Psoas muscle (tissue), 8 donors: ENCODE data around the gene SPACA5B. TPM values are rescaled to one million over a fixed set of nuclear protein-coding genes. Genes with fewer than 3 reads are reported as not detected.
"Not testable (repeated sequence)": the region's sequence is repeated elsewhere in the genome, so short reads cannot be mapped to it uniquely, and the experiment has no call there.

Experiments used
- ATAC-seq, 4 donors: fragments of 200-7000 bp; cut with Tn5 transposase; one replicate each; pipeline ENCODE4 v1.9.1; 2020; ENCODE audit warnings: moderate library complexity in 3 of 4, mild to moderate bottlenecking in 2 of 4
- DNase-seq, 2 donors: peaks; one replicate each; pipeline ENCODE4 v3.0.0-alpha.2; 2020
- H3K27ac ChIP-seq: fragments of 200-600 bp; one replicate; pipeline ENCODE4 v1.8.0; 2022
- H3K27me3 ChIP-seq, 3 donors: fragments of 200-600 bp in 1 of 3; one replicate each; pipeline versions ENCODE4 v1.6.1 to v1.8.0; 2013 to 2022; ENCODE audit warnings: low read length in 2 of 3, mild to moderate bottlenecking in 2 of 3, moderate library complexity in 1 of 3; ENCODE audit not compliant: insufficient read depth in 3 of 3
- H3K36me3 ChIP-seq, 2 donors: fragments of 200-600 bp in 1 of 2; one replicate each; pipeline versions ENCODE4 v1.6.1 to v1.8.0; 2013 to 2022; ENCODE audit warnings: low read depth in 1 of 2, mild to moderate bottlenecking in 1 of 2, moderate library complexity in 1 of 2; ENCODE audit not compliant: insufficient read depth in 1 of 2
- H3K4me1 ChIP-seq: fragments of 200-600 bp; one replicate; pipeline ENCODE4 v1.8.0; 2022
- H3K4me3 ChIP-seq: fragments of 200-600 bp; one replicate; pipeline ENCODE4 v1.8.0; 2022; ENCODE audit warnings: mild to moderate bottlenecking
- H3K9me3 ChIP-seq: fragments of 200-600 bp; one replicate; pipeline ENCODE4 v1.8.0; 2022
- WGBS, 3 donors: extraction: QIAGEN DNeasy Blood & Tissue Kit; methylation state at CpG; one replicate each; pipeline versions ENCODE4 v1.1.6 to v1.1.7; 2013; 5-methylcytosine and 5-hydroxymethylcytosine counted together
- intact Hi-C, 2 donors: fragments of 100-400 bp; cut with DNase I; formaldehyde crosslinking; loops; one replicate each; pipeline versions ENCODE4 v1.11.0 to v1.14.2; 2022
- polyA plus RNA-seq, 3 donors: library from polyadenylated mRNA; stranded (reverse); fragments of 200-250 nt; gene quantifications; one replicate each; pipeline ENCODE4 v1.2.3, GENCODE V29; 2013
- total RNA-seq, 4 donors: library from RNA; stranded (reverse); fragmentation: NEBNext Ultra II Directional in 2 of 4; extraction: Animal tissue kit (Norgen Biotek cat#: 25700) in 2 of 4; gene quantifications; one replicate each; pipeline versions ENCODE4 v1.2.1 to v1.2.4, GENCODE V29; 2021 to 2023
- TF ChIP-seq, protein P1 (sequence below): fragments of 200-600 bp; IDR thresholded peaks from one replicate; pipeline ENCODE4 v1.8.0; 2022; ENCODE audit warnings: antibody characterized with exemption
- donor health status: healthy with polysubstance abuse.
- donor health status: DM: no; HTN: no; CAD: no; lungs with moderate emphysema.
- donor health status: Bipolar disorder and iron deficiency.
- donor health status: healthy.
- donor health status: DM: yes; HTN: yes; CAD: no.
- donor health status: DM: no; HTN: no; CAD: no.
- donor health status: DM: no; HTN: no; CAD: no.
- donor health status: DM: yes; HTN: yes; CAD: no.

The SPACA5B gene
- total and polyA plus RNA-seq, 7 donors: not detected

DNA sequence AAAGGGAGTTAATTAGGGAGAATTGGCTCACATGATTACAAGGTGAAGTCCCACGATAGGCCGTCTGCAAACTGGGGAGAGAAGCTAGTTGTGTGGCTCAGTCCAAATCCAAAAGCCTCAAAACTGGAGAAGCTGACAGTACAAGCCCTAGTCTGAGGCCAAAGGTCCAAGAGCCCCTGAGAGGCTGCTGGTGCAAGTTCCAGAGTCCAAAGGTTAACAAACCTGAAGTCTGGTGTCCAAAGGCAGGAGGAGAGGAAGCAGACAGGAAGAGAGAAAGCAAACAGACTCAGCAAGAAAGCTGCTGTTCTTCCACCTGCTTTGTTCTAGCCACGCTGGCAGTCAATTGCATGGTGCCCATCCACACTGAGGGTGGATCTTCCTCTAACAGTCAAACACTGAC is 29.0 kb upstream of the SPACA5B start:
- no peaks in the 10 kb centered on the region for H3K4me1 ChIP-seq
- 82 to 91% (median 85%) methylated on average over 3 of the region's 3 CpGs for WGBS, 3 donors
- no peaks in the 10 kb centered on the region for H3K9me3 ChIP-seq
- intact Hi-C loops: no loop called here
- ATAC-seq (no peak), DNase-seq (no peak)
- H3K27ac ChIP-seq: no peak overlapping the region
- no peaks in the 10 kb centered on the region for H3K27me3 ChIP-seq
- H3K36me3 ChIP-seq: no peaks in the 10 kb centered on the region
- TF ChIP-seq, protein P1, sequence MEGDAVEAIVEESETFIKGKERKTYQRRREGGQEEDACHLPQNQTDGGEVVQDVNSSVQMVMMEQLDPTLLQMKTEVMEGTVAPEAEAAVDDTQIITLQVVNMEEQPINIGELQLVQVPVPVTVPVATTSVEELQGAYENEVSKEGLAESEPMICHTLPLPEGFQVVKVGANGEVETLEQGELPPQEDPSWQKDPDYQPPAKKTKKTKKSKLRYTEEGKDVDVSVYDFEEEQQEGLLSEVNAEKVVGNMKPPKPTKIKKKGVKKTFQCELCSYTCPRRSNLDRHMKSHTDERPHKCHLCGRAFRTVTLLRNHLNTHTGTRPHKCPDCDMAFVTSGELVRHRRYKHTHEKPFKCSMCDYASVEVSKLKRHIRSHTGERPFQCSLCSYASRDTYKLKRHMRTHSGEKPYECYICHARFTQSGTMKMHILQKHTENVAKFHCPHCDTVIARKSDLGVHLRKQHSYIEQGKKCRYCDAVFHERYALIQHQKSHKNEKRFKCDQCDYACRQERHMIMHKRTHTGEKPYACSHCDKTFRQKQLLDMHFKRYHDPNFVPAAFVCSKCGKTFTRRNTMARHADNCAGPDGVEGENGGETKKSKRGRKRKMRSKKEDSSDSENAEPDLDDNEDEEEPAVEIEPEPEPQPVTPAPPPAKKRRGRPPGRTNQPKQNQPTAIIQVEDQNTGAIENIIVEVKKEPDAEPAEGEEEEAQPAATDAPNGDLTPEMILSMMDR: no peak
- H3K4me3 ChIP-seq: no peak overlapping the region

DNA sequence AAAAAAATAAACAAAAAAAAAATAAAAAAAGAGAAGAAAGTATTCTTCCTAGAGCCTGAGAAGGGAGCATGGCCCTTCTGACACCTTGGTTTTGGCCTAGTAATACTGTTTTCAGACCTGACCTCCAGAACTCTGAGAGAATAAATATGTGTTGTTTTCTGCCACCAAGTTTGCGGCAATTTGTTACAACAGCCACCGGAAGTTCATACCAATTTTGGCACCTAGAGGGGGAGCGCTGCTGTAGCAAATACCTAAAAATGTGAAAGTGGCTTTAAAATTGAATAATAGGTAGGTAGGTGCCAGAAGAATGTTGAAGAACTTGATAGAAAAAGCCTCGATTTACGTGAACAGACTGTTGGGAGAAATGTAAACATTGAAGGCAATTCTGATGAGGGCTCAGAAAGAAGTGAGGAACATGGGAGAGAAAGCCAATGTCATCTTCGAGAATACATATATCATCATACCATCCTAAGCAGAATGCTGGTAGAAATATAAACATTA is 27.5 kb upstream of the SPACA5B start:
- Histone ChIP-seq H3K9me3 (no peaks in the 10 kb centered on the region), H3K4me1 (no peaks in the 10 kb centered on the region), H3K4me3 (no peak overlapping the region), H3K27me3 (no peaks in the 10 kb centered on the region), H3K36me3 (no peaks in the 10 kb centered on the region), H3K27ac (no peak overlapping the region)
- TF ChIP-seq, protein P1: no peak
- 86 to 91% (median 90%) methylated on average over 6 of the region's 6 CpGs for WGBS, 3 donors
- no peak for ATAC-seq
- no peak for DNase-seq
- intact Hi-C loops: no loop called here

DNA sequence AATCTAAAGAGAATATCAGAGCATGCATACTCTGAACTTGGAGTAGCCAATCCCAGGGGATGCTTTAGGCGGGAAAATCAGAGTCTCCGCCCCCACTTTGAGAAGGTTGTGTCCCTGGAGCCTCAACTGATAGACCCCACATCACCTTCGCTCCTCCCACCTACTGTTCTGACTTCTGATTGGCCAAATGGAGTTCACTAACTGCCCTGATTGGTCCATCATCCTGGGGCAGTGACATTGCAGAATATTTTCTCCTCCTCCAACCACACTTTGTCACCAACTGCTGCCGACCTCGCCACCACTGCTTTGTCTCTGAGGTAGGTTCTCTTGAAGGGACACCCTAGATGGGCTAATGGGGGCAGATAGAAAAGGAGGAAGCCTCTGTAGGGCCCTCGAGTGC is 22.7 kb upstream of the SPACA5B start:
- no peaks in the 10 kb centered on the region for H3K36me3 ChIP-seq
- no peak overlapping the region for H3K4me3 ChIP-seq
- H3K9me3 ChIP-seq: no peaks in the 10 kb centered on the region
- intact Hi-C loops: no loop called here
- no peaks in the 10 kb centered on the region for H3K27me3 ChIP-seq
- H3K4me1 ChIP-seq: no peaks in the 10 kb centered on the region
- WGBS, 3 donors: 69 to 86% (median 72%) methylated on average over 4 to 6 of the region's 6 CpGs
- TF ChIP-seq, protein P1: no peak
- H3K27ac ChIP-seq: no peak overlapping the region
- no peak for DNase-seq
- ATAC-seq: no peak

DNA sequence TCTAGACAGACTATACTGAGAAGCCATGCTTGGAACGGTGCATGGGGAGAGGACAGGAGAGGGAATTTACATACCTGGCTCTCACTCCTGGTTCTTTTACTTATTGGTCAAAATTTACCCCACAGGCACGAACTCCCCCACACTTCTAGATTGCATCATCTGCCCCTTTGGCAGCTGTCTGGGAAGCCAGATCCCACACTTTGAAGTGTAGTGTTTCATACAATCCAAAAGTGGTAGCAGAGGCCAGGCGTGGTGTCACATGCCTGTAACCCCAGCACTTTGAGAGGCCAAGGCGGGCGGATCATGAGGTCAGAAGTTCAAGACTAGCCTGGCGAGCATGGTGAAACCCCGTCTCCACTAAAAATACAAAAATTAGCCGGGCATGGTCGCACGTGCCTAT is 5.1 kb upstream of the SPACA5B start:
- DNase-seq, H3K27me3 ChIP-seq, H3K9me3 ChIP-seq, H3K27ac ChIP-seq, H3K4me3 ChIP-seq, H3K36me3 ChIP-seq, intact Hi-C loops, H3K4me1 ChIP-seq, ATAC-seq: not testable (repeated sequence)
- WGBS, 3 donors: 36 to 47% (median 36%) methylated on average over 9 to 10 of the region's 10 CpGs

DNA sequence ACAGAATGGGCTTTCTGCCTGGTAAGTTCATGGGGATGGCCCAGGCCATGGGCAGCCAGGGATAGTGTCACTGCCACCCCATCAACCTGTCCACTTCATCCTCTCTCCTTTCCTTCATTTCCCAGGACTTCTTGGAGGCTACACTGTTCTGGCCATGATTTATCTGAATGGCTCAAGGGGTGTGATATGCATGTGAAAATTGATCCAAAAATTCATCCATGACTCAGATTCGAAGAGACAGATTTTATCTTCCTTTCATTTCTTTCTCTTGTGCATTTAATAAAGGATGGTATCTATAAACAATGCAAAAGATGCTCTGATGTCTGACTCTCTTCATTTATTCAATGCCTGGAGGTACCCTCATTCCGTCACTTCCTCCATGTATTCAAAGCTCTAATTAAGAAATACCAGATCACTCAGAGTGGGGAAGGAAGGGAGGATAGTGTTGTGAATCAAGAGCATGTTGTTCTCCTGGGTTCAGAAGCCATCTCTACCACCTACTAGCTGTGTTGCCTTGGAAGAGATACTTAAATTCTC is 1.9 kb downstream of the SPACA5B start:
- WGBS, 3 donors: no CpG with 5 or more reads among the region's 2 CpGs

DNA sequence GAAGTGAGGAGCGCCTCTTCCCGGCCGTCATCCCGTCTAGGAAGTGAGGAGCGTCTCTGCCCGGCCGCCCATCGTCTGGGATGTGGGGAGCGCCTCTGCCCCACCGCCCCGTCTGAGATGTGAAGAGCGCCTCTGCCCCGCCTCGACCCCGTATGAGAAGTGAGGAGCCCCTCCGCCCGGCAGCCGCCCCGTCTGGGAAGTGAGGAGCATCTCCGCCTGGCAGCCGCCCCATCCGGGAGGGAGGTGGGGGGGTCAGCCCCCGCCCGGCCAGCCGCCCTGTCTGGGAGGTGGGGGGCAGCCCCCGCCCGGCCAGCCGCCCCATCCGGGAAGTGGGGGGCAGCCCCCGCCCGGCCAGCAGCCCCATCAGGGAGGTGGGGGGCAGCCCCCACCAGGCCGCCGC is 8.7 kb downstream of the SPACA5B start:
- H3K9me3 ChIP-seq, H3K4me1 ChIP-seq, H3K36me3 ChIP-seq, H3K4me3 ChIP-seq, H3K27ac ChIP-seq, intact Hi-C loops, H3K27me3 ChIP-seq, ATAC-seq, DNase-seq: not testable (repeated sequence)
- 95 to 100% (median 98%) methylated on average over 14 to 26 of the region's 33 CpGs for WGBS, 3 donors

More for the DNA sequence above, 1.9 kb downstream of the SPACA5B start:
- ATAC-seq, H3K9me3 ChIP-seq, DNase-seq, H3K4me3 ChIP-seq, H3K27me3 ChIP-seq, H3K4me1 ChIP-seq, intact Hi-C loops, H3K36me3 ChIP-seq, H3K27ac ChIP-seq: not testable (repeated sequence)

DNA sequence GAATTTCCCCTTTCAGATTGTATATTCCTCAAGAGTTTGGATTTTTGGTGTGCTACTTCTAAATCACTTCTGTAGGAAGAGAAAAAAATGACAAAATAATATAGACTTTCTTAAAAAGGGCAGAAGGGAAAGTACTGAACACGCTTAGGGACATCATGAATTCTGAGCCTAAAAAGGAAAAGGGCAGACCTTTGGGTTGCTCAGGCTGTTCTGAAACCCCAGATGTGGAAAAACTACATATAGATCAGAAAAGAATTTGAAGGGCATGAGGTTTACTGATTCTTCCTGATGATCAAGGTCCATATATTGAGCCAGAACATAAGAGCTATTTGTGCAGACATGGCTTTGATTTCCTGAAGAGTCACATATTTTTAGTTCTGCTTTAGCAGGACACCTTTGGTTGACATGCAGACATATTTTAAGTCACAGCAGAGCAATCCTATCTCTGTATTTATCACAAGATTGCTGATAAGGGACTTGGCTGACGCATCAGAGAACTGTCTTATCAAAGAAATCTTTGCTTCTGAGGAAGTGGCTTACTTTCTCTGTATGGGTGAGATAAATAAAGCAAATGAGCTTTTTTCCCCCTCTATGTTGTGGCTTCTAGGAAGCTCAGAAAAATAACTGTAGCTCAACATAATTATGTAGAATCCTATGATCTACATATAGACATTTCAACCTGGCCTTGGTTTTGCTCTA is 11.5 kb downstream of the SPACA5B start:
- H3K9me3 ChIP-seq, H3K27me3 ChIP-seq, H3K36me3 ChIP-seq, H3K4me3 ChIP-seq, H3K27ac ChIP-seq, H3K4me1 ChIP-seq, ATAC-seq, intact Hi-C loops, DNase-seq: not testable (repeated sequence)
- WGBS, 3 donors: 67 to 100% methylated on average over 1 of the region's 2 CpGs; no CpG with 5 or more reads in 1 of the 3 donors

DNA sequence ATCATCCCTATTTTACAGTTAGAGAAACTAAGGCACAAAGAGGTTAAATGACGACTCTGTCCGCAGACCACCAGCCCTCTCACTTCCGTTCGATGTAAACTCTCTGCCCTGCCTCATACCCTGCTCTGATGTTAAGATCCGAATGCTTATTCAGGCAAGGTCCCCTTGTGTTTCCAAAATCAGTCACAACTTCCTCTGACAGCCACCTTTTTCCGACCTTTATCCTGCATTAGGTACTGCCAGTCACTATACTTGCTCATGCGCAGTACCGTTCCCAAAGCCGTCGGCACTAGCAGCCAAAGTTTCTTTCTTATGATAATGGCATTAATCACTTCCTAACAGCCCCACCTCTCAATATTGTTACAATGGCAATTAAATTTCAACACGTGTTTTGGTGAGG is 12.3 kb downstream of the SPACA5B start:
- H3K9me3 ChIP-seq, H3K36me3 ChIP-seq, ATAC-seq, DNase-seq, H3K27ac ChIP-seq, H3K27me3 ChIP-seq, H3K4me1 ChIP-seq, H3K4me3 ChIP-seq, intact Hi-C loops: not testable (repeated sequence)
- 63 to 71% (median 64%) methylated on average over 10 to 11 of the region's 11 CpGs for WGBS, 3 donors
